Stimulated activated CD8-positive, alpha-beta memory T cell treated with anti-CD3 and anti-CD28 coated beads, Interleukin-4, amount 100 ng/mL, for 4 hours (primary cell): ENCODE data around the gene GON4L.
"Not testable (repeated sequence)": the region's sequence is repeated elsewhere in the genome, so short reads cannot be mapped to it uniquely, and the experiment has no call there.

ENCODE experiments used
- DNase-seq, 2 donors: peaks; one replicate each; pipeline ENCODE4 v3.0.0-alpha.2; 2020; ENCODE audit warnings: low read depth in 2 of 2, low spot score in 1 of 2

Gene GON4L

DNA sequence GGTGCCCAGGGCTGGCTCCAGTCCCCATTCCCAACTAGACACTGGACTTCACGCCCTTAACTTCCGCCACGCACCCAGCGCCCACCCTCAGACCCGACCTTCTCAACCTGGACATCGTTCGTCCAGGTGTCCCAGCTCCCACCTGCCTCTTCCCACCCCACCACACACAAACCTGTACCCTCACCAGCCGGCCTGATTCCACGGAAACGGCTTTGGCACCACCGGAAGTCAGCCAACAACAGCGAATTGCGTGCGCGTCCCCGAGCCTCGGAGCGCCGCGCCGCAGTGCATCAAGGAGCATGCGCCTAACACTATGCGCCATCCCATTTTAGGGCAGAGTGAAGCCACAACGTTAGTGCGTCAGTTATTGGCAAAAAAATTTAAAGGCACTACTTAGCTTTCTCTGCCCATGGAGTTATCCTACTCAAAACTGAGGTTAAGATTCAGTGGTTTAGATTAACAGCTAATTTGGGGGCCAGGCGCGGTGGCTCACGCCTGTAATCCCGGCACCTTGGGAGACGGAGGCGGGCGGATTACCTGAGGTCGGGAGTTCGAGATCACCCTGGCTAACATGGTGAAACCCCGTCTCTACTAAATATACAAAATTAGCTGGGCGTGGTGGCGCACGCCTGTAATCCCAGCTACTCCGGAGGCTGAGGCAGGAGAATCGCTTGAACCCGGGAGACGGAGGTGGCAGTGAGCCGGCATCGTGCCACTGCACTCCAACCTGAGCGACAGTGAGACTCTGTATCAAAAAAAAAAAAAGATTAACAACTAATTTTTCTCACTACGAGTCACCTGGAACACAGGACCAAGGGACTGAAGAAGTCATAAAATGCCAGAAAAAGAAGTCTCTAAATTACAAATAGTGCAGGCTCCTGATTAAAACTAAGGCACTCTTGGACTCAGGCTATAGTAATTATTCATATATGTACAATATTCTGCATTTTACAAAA, at the start of gene GON4L:
Gene GON4L (minus strand): TSS at position 240 of the 956 bp plus-strand sequence. CDS start 3,434 bp downstream, outside the sequence.
- DNase-seq: peak; percentile 68 to 77

DNA sequence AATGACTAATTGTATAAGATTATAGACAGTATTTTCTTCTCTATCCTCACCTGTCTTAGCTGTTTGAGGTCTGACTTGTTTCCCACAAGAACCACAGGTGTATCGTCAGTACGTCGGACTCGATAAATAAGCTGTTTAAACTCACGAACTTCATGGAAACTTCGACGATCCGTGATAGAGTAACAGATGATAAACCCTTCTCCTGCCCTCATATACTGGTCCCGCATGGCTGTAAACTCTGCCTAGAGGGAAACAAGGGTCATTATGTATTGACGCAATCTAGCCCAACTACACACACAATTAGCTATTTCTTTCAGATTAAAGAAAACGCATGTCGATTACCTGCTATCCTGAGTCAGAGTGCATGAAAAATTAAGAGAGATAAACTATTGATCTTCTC, 47.2 kb upstream of the GON4L start:
- DNase-seq: no peak

DNA sequence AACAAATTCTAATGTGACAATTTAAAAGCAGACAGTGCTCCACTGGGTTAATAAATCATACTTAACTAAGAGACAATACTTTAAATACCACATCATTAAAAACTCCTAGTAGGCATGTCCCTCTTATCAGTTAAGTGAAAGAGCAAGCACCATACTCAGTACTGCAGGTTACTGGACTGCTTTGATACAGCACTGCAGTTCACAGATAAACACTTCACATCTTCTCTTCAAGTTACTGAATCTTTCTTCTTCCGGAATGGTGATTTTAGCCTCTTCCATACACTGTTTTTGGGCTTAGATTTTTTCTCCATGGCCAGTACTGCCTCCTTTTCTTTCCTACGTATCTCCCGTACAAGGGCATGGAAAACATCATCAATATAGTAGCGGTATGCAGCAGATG, 43.1 kb upstream of the GON4L start:
- no peak for DNase-seq

DNA sequence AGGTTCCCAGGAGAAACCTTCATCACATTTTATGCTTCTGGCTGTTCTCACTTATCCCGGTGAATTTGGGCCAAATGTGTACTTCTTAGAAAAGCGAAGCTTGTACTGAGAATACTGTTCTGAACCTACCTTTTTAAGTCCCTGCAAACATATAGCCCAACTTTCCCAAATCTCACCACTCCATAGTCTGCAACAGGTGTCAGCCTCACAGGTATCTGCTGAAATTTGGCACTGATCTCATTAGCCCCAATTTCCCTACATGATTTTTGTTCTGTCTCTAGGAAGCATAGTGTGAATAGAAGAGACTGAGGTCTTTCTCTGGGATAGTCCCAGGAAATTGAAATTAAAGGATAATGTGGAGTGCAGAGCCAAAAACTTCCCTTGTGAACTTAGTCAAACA, 42.7 kb upstream of the GON4L start:
- no peak for DNase-seq

DNA sequence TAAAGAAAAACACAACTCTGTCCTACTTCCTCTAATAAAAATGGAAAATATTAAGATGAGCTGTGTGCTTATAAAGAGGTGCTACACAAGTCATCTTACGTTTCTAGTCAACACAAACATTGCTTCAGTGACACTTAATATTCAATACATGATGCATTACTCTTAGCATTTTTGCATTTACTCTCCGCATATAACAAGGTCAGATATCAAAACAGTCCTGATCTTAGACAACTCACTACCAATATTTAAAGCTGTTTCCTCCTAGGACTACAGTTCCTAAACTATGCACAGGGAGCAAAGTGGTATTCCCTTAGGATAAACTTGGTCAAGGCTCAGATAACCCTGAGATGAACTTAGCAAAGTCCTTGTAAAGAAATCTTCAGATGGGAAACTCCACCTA, 41.9 kb upstream of the GON4L start:
- no peak for DNase-seq

DNA sequence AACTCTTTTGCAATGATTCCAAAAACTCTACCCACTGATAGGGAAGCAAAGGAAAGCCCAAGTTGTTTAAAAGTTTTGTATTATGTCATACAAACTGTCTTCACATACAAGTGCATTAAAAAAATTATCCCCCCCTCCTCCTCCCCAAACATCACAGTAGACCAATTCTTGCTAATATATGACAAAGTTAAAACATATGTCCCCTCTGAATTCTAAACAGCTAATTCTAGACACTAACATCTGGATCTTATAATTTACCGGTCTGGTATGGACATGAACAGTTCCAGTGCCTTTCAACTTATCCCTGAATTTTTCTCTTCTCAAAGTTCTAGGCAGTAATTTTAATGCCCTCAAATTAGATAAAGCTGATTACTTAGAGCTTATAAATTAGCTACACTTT, 40.7 kb upstream of the GON4L start:
- no peak for DNase-seq

DNA sequence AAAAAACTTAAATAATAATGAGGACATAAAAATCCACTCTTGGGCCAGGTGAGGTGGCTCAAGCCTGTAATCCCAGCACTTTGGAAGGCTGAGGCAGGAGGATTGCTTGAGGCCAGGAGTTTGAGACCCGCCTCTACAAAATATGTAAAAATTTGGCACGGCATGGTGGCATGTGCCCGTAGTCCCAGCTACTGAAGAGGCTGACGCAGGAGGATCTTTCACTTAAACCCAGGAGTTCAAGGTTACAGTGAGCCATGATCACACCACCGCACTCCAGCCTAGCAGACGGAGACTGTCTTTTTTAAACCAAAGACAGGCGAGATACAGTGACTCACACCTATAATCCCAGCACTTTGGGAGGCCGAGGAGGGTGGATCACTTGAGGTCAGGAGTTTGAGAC, 39.5 kb upstream of the GON4L start:
- DNase-seq: not testable (repeated sequence)

DNA sequence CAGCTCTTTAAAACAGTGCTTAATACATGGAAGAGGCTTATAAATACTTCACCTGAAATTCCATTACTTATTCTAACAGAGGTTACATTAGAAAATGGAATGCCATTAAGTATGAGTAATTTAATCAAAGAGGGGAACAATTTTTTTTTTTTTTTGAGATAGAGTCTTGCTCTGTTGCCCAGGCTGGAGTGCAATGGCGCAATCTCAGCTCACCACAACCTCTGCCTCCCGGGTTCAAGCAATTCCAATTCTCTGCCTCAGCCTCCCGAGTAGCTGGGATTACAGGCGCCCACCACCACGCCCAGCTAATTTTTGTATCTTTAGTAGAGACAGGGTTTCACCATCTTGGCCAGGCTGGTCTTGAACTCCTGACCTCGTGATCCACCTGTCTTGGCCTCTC, 38.6 kb upstream of the GON4L start:
- not testable (repeated sequence) for DNase-seq

DNA sequence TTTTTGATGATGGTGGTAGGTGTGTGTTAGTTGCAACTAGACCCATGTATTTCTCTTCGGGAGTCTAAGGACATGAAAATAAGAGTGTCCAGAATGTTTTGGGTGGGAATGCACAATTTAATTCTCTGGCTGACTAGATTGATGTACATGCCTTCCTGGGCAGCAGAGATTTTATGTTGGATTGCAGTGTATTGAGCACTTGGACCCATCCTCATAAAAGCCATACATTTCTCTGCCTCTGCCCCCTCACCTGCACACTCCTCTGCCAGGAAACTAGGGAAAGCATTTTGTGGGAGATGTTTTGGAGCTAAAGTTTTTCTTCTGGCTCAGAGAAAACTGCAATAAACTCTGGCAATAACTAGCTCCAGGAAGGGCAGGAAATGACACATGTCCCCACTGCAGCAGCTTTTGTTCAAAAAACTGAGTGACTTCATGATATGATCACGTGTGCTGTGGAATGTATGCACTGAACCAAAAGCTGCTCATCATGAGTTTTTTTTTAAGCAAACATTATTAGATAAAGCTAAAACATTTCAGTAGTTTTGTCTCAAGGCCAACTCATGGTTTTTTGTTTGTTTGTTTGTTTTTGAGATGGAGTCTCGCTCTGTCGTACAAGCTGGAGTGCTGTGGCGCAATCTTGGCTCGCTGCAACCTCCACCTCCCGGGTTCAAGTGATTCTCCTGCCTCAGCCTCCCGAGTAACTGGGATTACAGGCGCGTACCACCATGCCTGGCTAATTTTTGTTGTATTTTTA, 36.6 kb upstream of the GON4L start:
- no peak for DNase-seq

- DNase-seq: no peak
These were observed 35.8 kb upstream of the GON4L start for GRCh38 chr1:155892796-155893195.

DNA sequence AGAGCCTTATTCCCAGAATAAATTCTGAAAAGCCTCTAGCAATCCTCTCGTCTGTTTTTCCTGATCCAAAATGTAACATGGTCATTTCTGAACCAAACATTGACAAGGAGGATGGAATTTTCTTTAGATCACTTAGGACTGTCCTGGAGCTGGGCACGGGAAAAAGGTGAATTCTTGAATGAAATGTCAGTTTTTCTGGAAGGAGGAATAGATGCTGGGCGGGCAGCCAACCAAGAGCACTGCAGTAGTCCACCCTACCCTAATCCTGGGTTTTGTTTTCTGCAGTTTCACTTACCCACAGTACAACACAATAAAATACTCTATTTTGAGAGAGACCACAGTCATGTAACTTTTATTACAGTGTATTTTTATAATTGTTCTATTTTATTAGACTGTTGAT, 33.2 kb upstream of the GON4L start:
- DNase-seq: no peak

GRCh38 chr1:155889566-155889965, 32.6 kb upstream of the GON4L start:
- DNase-seq: no peak

GRCh38 chr1:155888481-155888880, 31.5 kb upstream of the GON4L start:
- no peak for DNase-seq

DNA sequence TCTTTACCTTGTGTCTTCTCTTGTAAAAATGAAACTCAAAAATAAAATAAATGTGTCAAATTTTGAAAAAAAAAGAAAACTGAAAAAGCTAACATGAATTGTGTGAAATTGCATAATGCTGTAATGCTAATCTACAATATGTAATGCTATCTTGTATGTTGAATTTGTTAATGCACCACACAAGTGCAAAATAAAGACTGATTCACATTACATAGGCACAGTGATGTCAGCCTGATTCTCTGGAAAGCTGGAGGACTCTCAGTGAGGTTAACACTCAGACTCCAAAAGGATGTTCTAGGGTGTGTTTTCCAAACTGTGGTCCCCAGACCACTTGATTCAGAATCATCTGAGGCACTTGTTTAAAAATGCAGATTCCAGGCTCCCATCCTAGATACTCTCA, 28.0 kb upstream of the GON4L start:
- DNase-seq: no peak

DNA sequence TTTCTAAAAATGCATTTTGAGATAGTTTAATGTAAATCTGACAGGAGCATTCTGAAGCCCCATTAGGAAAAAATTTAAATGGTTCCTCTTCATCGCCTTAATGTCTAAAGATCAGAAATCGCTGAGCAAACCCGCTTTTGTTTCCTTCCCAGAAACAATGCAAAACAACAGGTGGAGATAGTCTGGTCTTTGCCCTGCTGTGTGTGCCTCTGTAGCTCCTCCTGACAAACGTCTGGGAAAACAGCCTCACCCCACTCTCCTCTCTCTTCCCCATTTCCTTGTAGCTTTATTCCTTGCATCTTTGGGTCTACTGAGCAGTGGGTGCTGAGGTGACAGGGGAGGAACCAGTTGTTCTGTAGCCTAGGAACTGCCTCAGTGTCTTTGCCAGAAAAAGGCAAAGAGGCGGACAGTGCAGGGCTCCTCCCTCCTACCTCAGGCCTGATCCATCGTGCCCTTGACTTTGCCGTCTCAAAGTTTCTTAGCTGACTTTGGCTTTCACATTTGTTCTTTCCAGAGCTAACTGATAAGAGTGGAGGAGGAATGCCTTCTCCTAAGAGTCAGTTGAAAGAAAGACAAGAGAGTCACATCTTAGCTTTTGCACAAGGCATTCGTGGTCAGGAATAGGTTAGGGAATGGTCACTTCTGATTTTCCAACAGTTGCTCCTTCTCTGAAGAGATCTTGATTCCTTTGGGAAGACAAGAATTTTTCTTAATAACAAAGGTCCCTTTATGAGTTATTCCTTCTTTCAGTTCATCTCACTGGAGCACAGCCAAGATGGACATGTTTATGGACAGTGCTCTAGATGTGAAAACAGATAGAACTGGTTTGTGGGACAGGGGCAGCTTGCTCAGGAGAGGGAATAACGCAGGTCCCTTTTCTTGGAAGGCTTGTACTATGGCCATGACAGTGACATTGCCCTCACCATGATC, 27.3 kb upstream of the GON4L start:
- no peak for DNase-seq

GRCh38 chr1:155882766-155883165, 25.8 kb upstream of the GON4L start:
- DNase-seq: no peak

- DNase-seq: no peak
These were observed 25.2 kb upstream of the GON4L start for GRCh38 chr1:155882235-155882634.

GRCh38 chr1:155880950-155881349, 23.9 kb upstream of the GON4L start:
- no peak for DNase-seq

DNA sequence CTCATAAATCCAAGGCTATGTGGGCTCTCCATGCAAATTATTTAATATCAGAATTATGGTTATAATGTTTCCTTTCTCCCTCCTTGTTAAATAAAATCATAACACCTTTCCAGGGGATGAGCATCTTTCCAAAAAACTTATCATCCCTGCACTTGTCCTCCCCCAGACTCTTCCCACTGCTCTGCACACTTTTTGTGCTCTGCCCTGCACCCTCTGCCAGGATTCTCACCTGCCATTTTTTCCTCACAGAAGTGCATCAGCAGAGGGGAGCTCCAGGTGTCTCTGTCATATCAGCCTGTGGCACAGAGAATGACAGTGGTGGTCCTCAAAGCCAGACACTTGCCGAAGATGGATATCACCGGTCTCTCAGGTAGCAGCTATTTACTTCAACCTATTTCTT, 23.2 kb upstream of the GON4L start:
- no peak for DNase-seq

GRCh38 chr1:155877945-155878344, 20.9 kb upstream of the GON4L start:
- DNase-seq: no peak

GRCh38 chr1:155873860-155874259, 16.8 kb upstream of the GON4L start:
- DNase-seq: no peak
